B cell (primary cell): Measurements from ENCODE around the gene DDX52. TPM values are rescaled to one million over a fixed set of nuclear protein-coding genes. Genes with fewer than 3 reads are reported as not detected.

Experiments used
- ATAC-seq: fragments of 200-7000 bp; cut with Tn5 transposase; one replicate; pipeline ENCODE4 v1.10.0; 2021; ENCODE audit warnings: low read depth, mild to moderate bottlenecking, moderate number of reproducible peaks, moderate library complexity
- CTCF ChIA-PET: fragments of 350-600 bp; sonication (Branson Sonifier 250); formaldehyde crosslinking; loops from one replicate; lab custom pipeline; 2021; ENCODE audit warnings: antibody characterized with exemption, inconsistent platforms; lab: Charles Lee
- POLR2A ChIA-PET: fragments of 350-600 bp; sonication (Branson Sonifier 250); formaldehyde crosslinking; loops from one replicate; lab custom pipeline; 2021; ENCODE audit warnings: antibody characterized with exemption; lab: Charles Lee
- DNase-seq: peaks from one replicate; pipeline ENCODE4 v3.0.0; 2013
- H2AFZ ChIP-seq: 2 replicates; pipeline ENCODE4 v1.6.1; 2012; ENCODE audit warnings: mild to moderate bottlenecking, low read depth, low read length; ENCODE audit not compliant: insufficient read depth, poor library complexity, severe bottlenecking
- H3K27ac ChIP-seq, 2 donors: 1 replicate in 1 of 2; 2 replicates in 1 of 2; pipeline ENCODE4 v1.5.1; 2012 to 2013; ENCODE audit warnings: low read length in 2 of 2, mild to moderate bottlenecking in 2 of 2, moderate library complexity in 1 of 2
- H3K27me3 ChIP-seq, 4 experiments: fragments of 200-600 bp in 1 of 4; sonication (generic) in 1 of 4; replicated peaks in 1 of 4; 1 replicate in 2 of 4; 2 replicates in 2 of 4; pipeline versions ENCODE4 v1.6.1 to v1.7.0; 2013 to 2016; ENCODE audit warnings: low read length in 3 of 4, mild to moderate bottlenecking in 2 of 4, mixed read lengths in 1 of 4, moderate library complexity in 1 of 4; ENCODE audit not compliant: insufficient read depth in 4 of 4, control insufficient read depth in 3 of 4; ENCODE audit errors: control extremely low read depth in 1 of 4
- H3K36me3 ChIP-seq, 2 experiments: replicated peaks in 1 of 2; 1 replicate in 1 of 2; 2 replicates in 1 of 2; pipeline versions ENCODE4 v1.6.1 to v1.7.1; 2013; ENCODE audit warnings: low read length in 1 of 2; ENCODE audit not compliant: insufficient read depth in 2 of 2, control insufficient read depth in 1 of 2; ENCODE audit errors: control extremely low read depth in 1 of 2, extremely low read depth in 1 of 2
- H3K4me1 ChIP-seq, 2 donors: fragments of 200-600 bp in 1 of 2; sonication (generic) in 1 of 2; 1 replicate in 1 of 2; 2 replicates in 1 of 2; pipeline versions ENCODE4 v1.5.1 to v1.6.1; 2013 to 2017; ENCODE audit warnings: low read length in 2 of 2; ENCODE audit not compliant: control insufficient read depth in 2 of 2, insufficient read depth in 2 of 2
- H3K4me2 ChIP-seq: replicated peaks from 2 replicates; pipeline ENCODE3; 2012; ENCODE audit warnings: mild to moderate bottlenecking, low read depth, low read length; ENCODE audit not compliant: poor library complexity, severe bottlenecking
- H3K4me3 ChIP-seq, 5 experiments: fragments of 200-600 bp in 1 of 5; sonication (generic) in 1 of 5; 1 replicate in 3 of 5; 2 replicates in 2 of 5; pipeline versions ENCODE4 v1.5.1 to v1.7.0; 2011 to 2016; ENCODE audit warnings: low read length in 4 of 5, mild to moderate bottlenecking in 4 of 5, low read depth in 2 of 5, control low read depth in 1 of 5, moderate library complexity in 1 of 5; ENCODE audit not compliant: insufficient read depth in 1 of 5; ENCODE audit errors: control extremely low read depth in 1 of 5, extremely low read depth in 1 of 5
- H3K79me2 ChIP-seq: fragments of 200-600 bp; sonication (generic); one replicate; pipeline ENCODE4 v1.6.0; 2016; ENCODE audit warnings: low read length; ENCODE audit not compliant: control insufficient read depth, insufficient read depth
- H3K9ac ChIP-seq: fragments of 200-600 bp; sonication (generic); 2 replicates; pipeline ENCODE4 v1.6.1; 2017; ENCODE audit warnings: mild to moderate bottlenecking, low read length, moderate library complexity
- H3K9me3 ChIP-seq, 3 donors: one replicate each; pipeline versions ENCODE4 v1.6.1 to v1.7.1; 2013; ENCODE audit warnings: low read length in 2 of 3; ENCODE audit not compliant: control insufficient read depth in 2 of 3, insufficient read depth in 1 of 3; ENCODE audit errors: control extremely low read depth in 1 of 3
- H4K20me1 ChIP-seq: 2 replicates; pipeline ENCODE4 v1.6.0; 2012; ENCODE audit warnings: mild to moderate bottlenecking, low read length; ENCODE audit not compliant: insufficient read depth, control insufficient read depth, poor library complexity, severe bottlenecking
- H3K27ac Mint-ChIP-seq: one replicate; pipeline ENCODE4 v1.8.0; 2021; ENCODE audit warnings: mixed read lengths
- H3K27me3 Mint-ChIP-seq: one replicate; pipeline ENCODE4 v1.8.0; 2021; ENCODE audit warnings: mixed read lengths
- H3K4me1 Mint-ChIP-seq: one replicate; pipeline ENCODE4 v1.8.0; 2021; ENCODE audit warnings: mixed read lengths
- H3K4me3 Mint-ChIP-seq: one replicate; pipeline ENCODE4 v1.8.0; 2021; ENCODE audit warnings: mixed read lengths
- H3K9me3 Mint-ChIP-seq: one replicate; pipeline ENCODE4 v1.8.0; 2022; ENCODE audit warnings: mixed read lengths; ENCODE audit not compliant: insufficient read depth
- CTCF ChIP-seq: fragments of 200-600 bp; IDR thresholded peaks from one replicate; pipeline ENCODE4 v1.8.0; 2022; ENCODE audit warnings: antibody characterized with exemption, mild to moderate bottlenecking
- EZH2 ChIP-seq: IDR thresholded peaks from 2 replicates; pipeline ENCODE4 v1.6.1; 2012; ENCODE audit warnings: borderline replicate concordance, low read depth, mild to moderate bottlenecking, moderate library complexity, low read length; ENCODE audit not compliant: insufficient read depth, poor library complexity, severe bottlenecking
- WGBS: methylation state at CpG from one replicate; pipeline ENCODE4 v1.1.5; 2013; ENCODE audit warnings: missing lambda C conversion rate; ENCODE audit not compliant: insufficient coverage; 5-methylcytosine and 5-hydroxymethylcytosine counted together
- intact Hi-C: fragments of 100-400 bp; cut with micrococcal nuclease; formaldehyde crosslinking; loops from one replicate; pipeline ENCODE4 v1.10.0; 2022
- polyA plus RNA-seq: library from polyadenylated mRNA; depleted of rRNA; stranded (reverse); fragments of >200 nt; gene quantifications from 2 replicates; pipeline ENCODE4 v1.2.3, GENCODE V29; 2012
- total RNA-seq, 2 donors: library from RNA; stranded (reverse); fragments of 120-200 nt in 1 of 2; gene quantifications; 1 replicate in 1 of 2; 2 replicates in 1 of 2; pipeline versions ENCODE4 v1.2.3 to v1.2.4, GENCODE V29; 2013 to 2022

Gene DDX52
- total and polyA plus RNA-seq, 2 donors (not counting 1 experiment from before 2014, with no cell fraction given), result 5.7 to 38.2 TPM

GRCh38 chr17:37689317-37689716 lies 46.1 kb upstream of the DDX52 start:
- Histone ChIP-seq H3K27ac (no peak overlapping the region), H3K4me2 (no peak overlapping the region), H3K9me3 (no peaks in the 10 kb centered on the region), H3K79me2 (no peaks in the 10 kb centered on the region), H2AFZ (no peak overlapping the region), H3K9ac (no peak overlapping the region), H4K20me1 (no peaks in the 10 kb centered on the region), H3K27me3 (peaks cover 0 to 2% (median 0%) of the 10 kb centered on the region in 4 experiments), H3K4me3 (no peak overlapping the region), H3K4me1 (no peaks in the 10 kb centered on the region), H3K36me3 (no peaks in the 10 kb centered on the region)
- no peak overlapping the region for H3K27ac Mint-ChIP-seq
- intact Hi-C loops, result no loop called here
- TF ChIP-seq CTCF (no peak), EZH2 (no peak)
- ATAC-seq (no peak), DNase-seq (no peak)
- ChIA-PET POLR2A (no interaction called here), CTCF (interaction anchor here (1.5 kb wide), 1 partner anchor 127 kb away, joined by 5 read pairs; no protein-coding TSS in a partner anchor)
- peaks cover 7% of the 10 kb centered on the region for H3K27me3 Mint-ChIP-seq
- no peaks in the 10 kb centered on the region for H3K9me3 Mint-ChIP-seq
- WGBS, result no CpG with 5 or more reads among the region's 7 CpGs
- no peak overlapping the region for H3K4me3 Mint-ChIP-seq
- no peaks in the 10 kb centered on the region for H3K4me1 Mint-ChIP-seq

DNA sequence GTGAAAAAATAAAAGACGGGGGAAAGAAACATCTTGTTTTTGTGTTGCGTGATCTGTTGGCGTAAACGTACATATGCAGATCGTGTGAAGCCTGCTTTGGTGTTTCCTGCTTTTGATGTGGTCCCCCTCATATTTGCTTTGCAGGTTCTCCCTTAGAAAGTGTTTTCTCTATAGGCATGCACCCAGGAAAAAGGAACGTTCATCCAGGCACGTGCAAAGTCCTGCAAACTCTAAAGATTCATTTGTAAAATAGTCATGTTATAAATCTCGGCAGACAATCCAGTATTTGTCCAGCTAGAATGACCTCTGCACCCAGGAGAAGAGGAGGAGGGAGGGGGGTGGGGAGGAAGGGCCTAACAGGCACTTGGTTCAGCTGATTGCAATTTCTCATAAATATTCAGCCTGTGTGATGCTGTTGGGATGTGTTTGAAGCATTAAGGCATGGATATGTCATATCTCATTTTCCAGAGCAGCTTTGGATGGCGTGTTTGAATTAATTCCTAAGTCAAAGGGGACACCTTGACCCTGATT lies 40.3 kb upstream of the DDX52 start:
- ChIA-PET CTCF (interaction anchor here (0.6 kb wide), 2 partner anchors 33 to 160 kb away, joined by 3 to 4 read pairs; no protein-coding TSS in a partner anchor), POLR2A (no interaction called here)
- no peak overlapping the region for H3K4me3 ChIP-seq
- peaks cover 0 to 3% (median 2%) of the 10 kb centered on the region in 3 donors for H3K9me3 ChIP-seq
- Mint-ChIP-seq H3K4me3 (no peak overlapping the region), H3K4me1 (no peaks in the 10 kb centered on the region), H3K27me3 (peaks cover 3% of the 10 kb centered on the region), H3K27ac (no peak overlapping the region), H3K9me3 (no peaks in the 10 kb centered on the region)
- DNase-seq (no peak), ATAC-seq (no peak)
- intact Hi-C loops, result no loop called here
- no peak for TF ChIP-seq CTCF
- no peak for TF ChIP-seq EZH2
- H3K27ac ChIP-seq, result no peak overlapping the region
- H3K27me3 ChIP-seq, result peaks cover 0 to 5% (median 1%) of the 10 kb centered on the region in 4 experiments
- no peaks in the 10 kb centered on the region for H3K79me2 ChIP-seq
- H3K4me1 ChIP-seq, result no peaks in the 10 kb centered on the region
- H3K4me2 ChIP-seq, result no peak overlapping the region
- H2AFZ ChIP-seq, result no peak overlapping the region
- H4K20me1 ChIP-seq, result no peaks in the 10 kb centered on the region
- 95% methylated on average over 5 of the region's 9 CpGs for WGBS
- no peak overlapping the region for H3K9ac ChIP-seq
- no peaks in the 10 kb centered on the region for H3K36me3 ChIP-seq
